HG02798 (cell line): ENCODE results near the gene RGMB.

Source experiments
- ATAC-seq: cut with Tn5 transposase; IDR thresholded peaks from one replicate; pipeline ENCODE4 v1.9.1; 2021; ENCODE audit warnings: mild to moderate bottlenecking; ENCODE audit not compliant: unreplicated experiment, poor library complexity

The RGMB gene

GRCh38 chr5:98783051-98783649, 9.7 kb downstream of the RGMB start:
- ATAC-seq, result no peak

GRCh38 chr5:98784411-98784810, 10.9 kb downstream of the RGMB start:
- no peak for ATAC-seq

GRCh38 chr5:98785244-98785643, 11.8 kb downstream of the RGMB start:
- no peak for ATAC-seq

GRCh38 chr5:98786191-98786853, 12.9 kb downstream of the RGMB start:
- ATAC-seq, result no peak

- no peak for ATAC-seq
Measured at GRCh38 chr5:98787131-98787719, 13.8 kb downstream of the RGMB start.

- ATAC-seq, result no peak
Measured at GRCh38 chr5:98789029-98789428, 15.6 kb downstream of the RGMB start.

GRCh38 chr5:98791001-98791519, 17.6 kb downstream of the RGMB start:
- ATAC-seq, result no peak

GRCh38 chr5:98791898-98792580, 18.6 kb downstream of the RGMB start:
- ATAC-seq, result no peak

GRCh38 chr5:98793223-98793622, 19.8 kb downstream of the RGMB start:
- ATAC-seq, result no peak

- no peak for ATAC-seq
Measured at GRCh38 chr5:98794001-98794400, 20.5 kb downstream of the RGMB start.

- ATAC-seq, result no peak
Measured at GRCh38 chr5:98794414-98795080, 21.1 kb downstream of the RGMB start.

GRCh38 chr5:98795243-98795642, 21.8 kb downstream of the RGMB start:
- no peak for ATAC-seq

GRCh38 chr5:98796197-98796972, 22.9 kb downstream of the RGMB start:
- peak; percentile 85 for ATAC-seq

- ATAC-seq, result no peak
Measured at GRCh38 chr5:98798371-98798770, 24.9 kb downstream of the RGMB start.

- no peak for ATAC-seq
Measured at GRCh38 chr5:98798847-98799246, 25.4 kb downstream of the RGMB start.

GRCh38 chr5:98804066-98804465, 30.6 kb downstream of the RGMB start:
- ATAC-seq, result no peak

- ATAC-seq, result no peak
Measured at GRCh38 chr5:98805070-98805469, 31.6 kb downstream of the RGMB start.

- no peak for ATAC-seq
Measured at GRCh38 chr5:98807806-98808205, 34.3 kb downstream of the RGMB start.

GRCh38 chr5:98810206-98810605, 36.7 kb downstream of the RGMB start:
- ATAC-seq, result no peak

GRCh38 chr5:98813755-98814154, 40.3 kb downstream of the RGMB start:
- ATAC-seq, result peak; percentile 59
